Urinary bladder (tissue), 4 donors: ENCODE data around the gene EFS. TPM values are rescaled to one million over a fixed set of nuclear protein-coding genes. Genes with fewer than 3 reads are reported as not detected.

Source experiments
- DNase-seq: peaks from one replicate; pipeline ENCODE4 v3.0.0-alpha.2; 2015; ENCODE audit errors: extremely low spot score
- H3K27ac ChIP-seq: one replicate; pipeline ENCODE4 v1.5.1; 2013; ENCODE audit warnings: low read depth, mild to moderate bottlenecking, moderate library complexity
- H3K36me3 ChIP-seq: one replicate; pipeline ENCODE4 v1.6.1; 2013; ENCODE audit warnings: mild to moderate bottlenecking, moderate library complexity; ENCODE audit not compliant: insufficient read depth
- H3K4me1 ChIP-seq: one replicate; pipeline ENCODE4 v1.6.1; 2013; ENCODE audit warnings: mild to moderate bottlenecking, moderate library complexity; ENCODE audit not compliant: insufficient read depth
- H3K4me3 ChIP-seq: one replicate; pipeline ENCODE4 v1.5.1; 2013; ENCODE audit warnings: low read depth, low read length
- WGBS: extraction: QIAGEN DNeasy Blood & Tissue Kit; methylation state at CpG from one replicate; pipeline ENCODE4 v1.1.7; 2013; 5-methylcytosine and 5-hydroxymethylcytosine counted together
- polyA plus RNA-seq: library from polyadenylated mRNA; stranded (reverse); fragments of 200-250 nt; gene quantifications from one replicate; pipeline ENCODE4 v1.2.3, GENCODE V29; 2013
- total RNA-seq: library from RNA; depleted of rRNA; stranded (reverse); fragments of >200 nt; gene quantifications from one replicate; pipeline ENCODE4 v1.2.3, GENCODE V29; 2014
- donor health status: healthy with polysubstance abuse.
- donor health status: healthy.

EFS gene
- total and polyA plus RNA-seq, 2 donors, result 15.0 to 28.7 TPM

- no peak overlapping the region for H3K4me3 ChIP-seq
- H3K4me1 ChIP-seq, result no peaks in the 10 kb centered on the region
- H3K27ac ChIP-seq, result no peak overlapping the region
- no peak for DNase-seq
- WGBS, result 41% methylated on average over 12 of the region's 12 CpGs
- H3K36me3 ChIP-seq, result no peaks in the 10 kb centered on the region
Measured at GRCh38 chr14:23379366-23380196, 14.6 kb upstream of the EFS start.

GRCh38 chr14:23378612-23379220 is 13.7 kb upstream of the EFS start:
- no peak overlapping the region for H3K27ac ChIP-seq

GRCh38 chr14:23377573-23378563 is 12.9 kb upstream of the EFS start:
- H3K4me1 ChIP-seq, result no peaks in the 10 kb centered on the region
- 88% methylated on average over 14 of the region's 14 CpGs for WGBS
- H3K36me3 ChIP-seq, result no peaks in the 10 kb centered on the region
- no peak for DNase-seq
- H3K27ac ChIP-seq, result no peak overlapping the region
- H3K4me3 ChIP-seq, result no peak overlapping the region

More at GRCh38 chr14:23378612-23379220, 13.7 kb upstream of the EFS start:
- no peaks in the 10 kb centered on the region for H3K4me1 ChIP-seq
- H3K4me3 ChIP-seq, result no peak overlapping the region
- no peak for DNase-seq
- WGBS, result 87% methylated on average over 11 of the region's 11 CpGs
- H3K36me3 ChIP-seq, result no peaks in the 10 kb centered on the region

GRCh38 chr14:23377198-23377550 is 12.2 kb upstream of the EFS start:
- Histone ChIP-seq H3K4me3 (no peak overlapping the region), H3K36me3 (no peaks in the 10 kb centered on the region), H3K27ac (no peak overlapping the region), H3K4me1 (no peaks in the 10 kb centered on the region)
- WGBS, result 44% methylated on average over 11 of the region's 11 CpGs
- no peak for DNase-seq

- WGBS, result 32% methylated on average over 13 of the region's 13 CpGs
- no peak for DNase-seq
- no peak within 1 kb of the TSS for H3K4me3 ChIP-seq
- H3K27ac ChIP-seq, result no peak within 1 kb of the TSS
- no peaks in the 10 kb centered on the region for H3K4me1 ChIP-seq
- H3K36me3 ChIP-seq, result no peaks in the 10 kb centered on the region
Measured at GRCh38 chr14:23376482-23377197, 11.7 kb upstream of the EFS start, which contains the start of gene CMTM5. Gene CMTM5 (plus strand): TSS chr14:23377046. CDS start chr14:23377252, 206 bp downstream.

GRCh38 chr14:23375527-23376251 is 10.7 kb upstream of the EFS start:
- WGBS, result 88% methylated on average over 21 of the region's 21 CpGs
- H3K27ac ChIP-seq, result no peak overlapping the region
- no peaks in the 10 kb centered on the region for H3K36me3 ChIP-seq
- H3K4me3 ChIP-seq, result no peak overlapping the region
- no peaks in the 10 kb centered on the region for H3K4me1 ChIP-seq
- DNase-seq, result no peak

GRCh38 chr14:23373041-23373440 is 8.1 kb upstream of the EFS start:
- Histone ChIP-seq H3K4me1 (no peaks in the 10 kb centered on the region), H3K4me3 (no peak overlapping the region), H3K36me3 (no peaks in the 10 kb centered on the region), H3K27ac (no peak overlapping the region)
- WGBS, result 86% methylated on average over 3 of the region's 3 CpGs
- no peak for DNase-seq

GRCh38 chr14:23372509-23372908 is 7.5 kb upstream of the EFS start, which contains the start of gene IL25:
Gene IL25 (plus strand): TSS chr14:23372809.
- no peak for DNase-seq
- no peak within 1 kb of the TSS for H3K27ac ChIP-seq
- 75% methylated on average over 2 of the region's 2 CpGs for WGBS

GRCh38 chr14:23371865-23372264 is 6.9 kb upstream of the EFS start:
- H3K27ac ChIP-seq, result no peak overlapping the region
- no peaks in the 10 kb centered on the region for H3K36me3 ChIP-seq
- no peak for DNase-seq
- 95% methylated on average over 1 of the region's 1 CpG for WGBS
- no peaks in the 10 kb centered on the region for H3K4me1 ChIP-seq
- no peak overlapping the region for H3K4me3 ChIP-seq

More at GRCh38 chr14:23372509-23372908, 7.5 kb upstream of the EFS start, which contains the start of gene IL25:
- H3K4me3 ChIP-seq, result no peak within 1 kb of the TSS
- H3K36me3 ChIP-seq, result no peaks in the 10 kb centered on the region
- no peaks in the 10 kb centered on the region for H3K4me1 ChIP-seq

- H3K4me3 ChIP-seq, result no peak overlapping the region
- no peaks in the 10 kb centered on the region for H3K4me1 ChIP-seq
- 68% methylated on average over 1 of the region's 1 CpG for WGBS
- DNase-seq, result no peak
- no peaks in the 10 kb centered on the region for H3K36me3 ChIP-seq
- H3K27ac ChIP-seq, result no peak overlapping the region
Measured at GRCh38 chr14:23370221-23370620, 5.2 kb upstream of the EFS start.

- 13% methylated on average over 34 of the region's 34 CpGs for WGBS
- Histone ChIP-seq H3K4me1 (no peaks in the 10 kb centered on the region), H3K27ac (peak overlapping the region; percentile 97), H3K4me3 (peak overlapping the region; percentile 57), H3K36me3 (no peaks in the 10 kb centered on the region)
- peak; percentile 81 for DNase-seq
Measured at GRCh38 chr14:23366426-23366921, 1.5 kb upstream of the EFS start.

- Histone ChIP-seq H3K4me1 (peaks cover 1% of the 10 kb centered on the region), H3K4me3 (peak overlapping the region; percentile 57), H3K27ac (peak overlapping the region; percentile 97), H3K36me3 (no peaks in the 10 kb centered on the region)
- 2% methylated on average over 48 of the region's 51 CpGs for WGBS
- peak; percentile 89 for DNase-seq
Measured at GRCh38 chr14:23365732-23366425, 907 bp upstream of the EFS start.
